Skin epidermis (tissue), 12 donors: ENCODE results near the gene NFKBIZ.
"Not testable (repeated sequence)": the region's sequence is repeated elsewhere in the genome, so short reads cannot be mapped to it uniquely, and the experiment has no call there.

Experiments
- H3K27ac ChIP-seq, 21 experiments: fragments of 200-600 bp; sonication (generic) in 11 of 21; one replicate each; pipeline ENCODE4 v1.5.0; 2020; ENCODE audit warnings: mild to moderate bottlenecking in 3 of 21, inconsistent platforms in 2 of 21, moderate library complexity in 2 of 21
- H3K4me3 ChIP-seq, 7 experiments: fragments of 200-600 bp; sonication (generic) in 2 of 7; one replicate each; pipeline ENCODE4 v1.5.0; 2020; ENCODE audit warnings: inconsistent platforms in 2 of 7, mild to moderate bottlenecking in 2 of 7, moderate library complexity in 1 of 7

NFKBIZ gene

DNA sequence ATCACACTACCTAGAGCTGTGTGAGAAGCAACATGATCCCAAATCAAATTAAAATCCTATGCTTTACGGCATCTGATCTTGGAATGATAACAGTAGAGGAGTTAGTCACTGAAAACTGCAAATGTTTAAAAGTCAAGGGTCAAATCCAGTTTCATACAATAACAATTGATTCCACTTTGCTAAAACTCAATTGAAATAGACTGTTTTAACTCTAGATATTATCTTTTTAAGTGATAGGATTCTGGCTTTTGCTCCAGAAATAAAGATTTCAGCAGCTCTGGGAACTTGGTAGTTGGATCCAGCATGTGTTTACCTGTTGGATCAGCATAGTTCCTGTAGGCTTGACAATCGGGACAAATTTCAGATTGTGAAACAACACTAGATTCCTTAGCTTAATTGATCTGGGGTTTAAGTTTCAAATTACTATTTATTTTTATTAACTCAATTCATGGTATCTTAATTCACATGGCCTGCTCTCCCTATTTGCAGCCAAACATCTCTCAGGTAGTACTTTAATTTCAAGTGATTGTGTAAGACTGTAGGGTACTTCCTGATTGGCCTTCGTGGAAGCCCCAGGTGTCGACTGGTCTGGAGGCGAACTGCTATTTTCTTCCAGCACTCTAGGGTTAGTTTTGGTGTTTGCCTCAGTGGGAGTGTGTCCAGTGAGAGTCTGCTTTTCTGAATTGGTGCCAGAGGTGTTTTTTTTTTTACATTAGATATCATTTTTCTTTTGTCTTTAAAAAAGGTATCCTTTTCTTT is 16.6 kb downstream of the NFKBIZ start:
- H3K27ac ChIP-seq = peak overlapping the region in 2 of 21 experiments; percentile 2 to 22

DNA sequence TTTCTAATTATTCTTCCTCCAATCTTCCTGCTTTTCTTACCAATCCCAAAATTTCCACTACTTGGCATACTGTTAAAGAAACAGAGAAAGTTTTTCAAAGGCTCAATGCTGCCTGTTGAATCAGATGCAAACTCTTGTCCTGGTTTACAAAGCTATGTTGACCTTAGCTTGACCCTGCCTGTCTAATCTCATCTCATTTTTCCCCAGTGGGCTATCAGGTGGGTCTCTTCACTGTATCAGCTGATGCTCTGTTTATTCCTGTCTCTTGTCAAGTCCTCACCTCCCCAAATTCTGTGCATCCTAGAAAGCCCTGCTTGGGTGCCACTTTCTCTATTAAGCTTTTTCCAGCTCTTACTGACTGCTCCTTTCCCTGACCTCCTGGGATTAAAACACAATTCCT is 18.2 kb downstream of the NFKBIZ start:
- H3K4me3 ChIP-seq = no peak overlapping the region
- peak overlapping the region in 2 of 21 experiments; percentile 3 to 53 for H3K27ac ChIP-seq

More for the DNA sequence above, 16.6 kb downstream of the NFKBIZ start:
- H3K4me3 ChIP-seq = no peak overlapping the region

DNA sequence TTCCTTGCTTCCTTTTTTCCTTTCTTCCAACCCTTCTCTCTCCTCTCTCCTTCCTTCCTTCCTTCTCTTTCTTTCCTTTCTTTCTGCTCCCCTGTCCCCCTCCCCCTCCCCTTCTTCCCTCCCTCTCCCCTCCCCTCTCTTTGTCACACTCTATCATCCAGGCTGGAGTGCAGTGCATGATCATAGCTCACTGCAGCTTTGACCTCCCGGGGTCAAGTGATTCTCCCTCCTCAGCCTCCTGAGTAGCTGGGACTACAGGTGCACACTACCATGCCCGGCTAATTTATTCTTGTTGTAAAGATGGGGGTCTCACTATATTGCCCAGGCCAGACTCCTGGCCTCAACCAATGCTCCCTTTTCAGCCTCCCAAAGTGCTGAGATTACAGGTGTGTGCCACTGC is 18.7 kb downstream of the NFKBIZ start:
- H3K4me3 ChIP-seq = no peak overlapping the region
- H3K27ac ChIP-seq = peak overlapping the region in 6 of 21 experiments; percentile 3 to 55 (median 32)

DNA sequence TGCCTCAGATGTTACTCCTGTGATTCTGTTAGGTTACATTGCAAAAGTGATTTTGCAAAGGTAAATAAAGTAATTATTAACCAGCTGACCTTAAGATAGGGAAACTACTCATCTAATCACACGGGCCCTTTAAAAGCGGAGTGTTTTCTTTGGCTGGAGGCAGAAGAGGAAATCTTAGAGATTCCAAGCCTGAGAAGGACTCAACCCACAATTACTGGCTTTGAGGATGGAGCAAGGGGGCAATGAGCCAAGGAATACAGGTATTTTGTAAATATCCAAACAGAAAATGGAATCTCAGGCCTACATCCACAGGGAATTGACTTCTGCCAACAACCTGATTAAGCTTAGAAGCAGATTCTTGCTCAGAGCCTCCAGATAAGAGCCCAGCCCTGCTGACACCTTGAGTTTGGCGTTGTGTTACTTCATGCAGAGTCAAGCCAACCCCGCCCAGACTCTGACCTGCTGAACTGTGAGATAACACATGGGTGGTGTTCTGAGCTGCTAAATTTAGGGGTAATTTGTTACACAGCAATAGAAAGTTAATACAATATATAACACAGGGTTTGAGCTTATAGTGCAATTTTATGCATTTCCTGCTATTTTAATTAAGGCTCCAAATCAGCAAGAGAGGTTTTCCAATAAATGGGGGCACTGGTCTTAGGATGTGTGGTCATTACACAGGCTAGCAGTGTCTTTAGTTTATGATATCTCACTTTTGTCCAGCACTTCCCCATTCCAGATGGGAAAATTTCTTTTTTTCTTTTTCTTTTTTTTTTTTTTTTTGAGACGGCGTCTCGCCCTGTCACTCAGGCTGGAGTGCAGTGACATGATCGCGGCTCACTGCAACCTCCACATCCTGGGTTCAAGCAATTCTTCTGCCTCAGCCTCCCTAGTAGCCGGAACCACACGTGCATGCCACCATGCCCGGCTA is 19.5 kb downstream of the NFKBIZ start:
- H3K4me3 ChIP-seq = no peak overlapping the region
- peak overlapping the region in 5 of 21 experiments; percentile 9 to 55 (median 53) for H3K27ac ChIP-seq

DNA sequence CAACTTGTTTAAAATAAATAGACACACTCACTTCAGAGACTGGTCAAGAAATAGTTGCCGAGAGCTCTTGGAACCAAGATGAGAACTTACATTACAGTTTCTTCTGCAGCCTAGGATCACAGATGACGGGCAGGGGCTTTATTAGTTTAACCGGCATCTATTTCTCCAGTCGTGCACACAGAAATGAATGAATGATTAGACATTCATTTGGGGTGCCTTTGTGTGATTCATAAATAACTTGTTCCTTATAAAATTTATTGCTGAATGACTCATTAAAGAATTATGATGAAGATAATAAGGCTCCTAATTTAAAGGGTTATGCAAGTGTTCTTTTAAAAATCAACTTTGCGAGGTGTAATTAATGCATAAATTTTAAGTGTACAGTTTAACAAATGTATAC is 20.8 kb downstream of the NFKBIZ start:
- Histone ChIP-seq H3K27ac (peak overlapping the region in 2 of 21 experiments; percentile 33 to 50), H3K4me3 (no peak overlapping the region)

DNA sequence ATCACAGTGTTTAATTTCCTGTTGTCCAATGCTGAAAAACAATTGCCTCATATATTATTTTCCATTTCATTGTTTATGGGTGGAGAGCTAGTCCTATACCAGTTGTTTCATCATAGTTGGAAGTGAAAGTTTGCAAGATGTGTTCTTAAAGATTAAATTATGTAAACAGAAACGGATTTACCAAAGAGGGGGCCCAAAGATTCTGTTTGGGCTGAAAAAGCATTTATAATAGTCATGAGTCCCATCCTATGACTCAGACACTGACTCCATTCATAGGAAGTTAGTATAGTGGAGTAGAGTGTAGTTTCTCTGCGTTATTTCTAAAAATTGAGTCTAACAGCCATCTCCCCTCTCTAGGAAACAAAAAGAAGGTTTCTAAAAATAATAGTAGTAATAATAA is 24.3 kb downstream of the NFKBIZ start:
- Histone ChIP-seq H3K27ac (no peak overlapping the region), H3K4me3 (no peak overlapping the region)

DNA sequence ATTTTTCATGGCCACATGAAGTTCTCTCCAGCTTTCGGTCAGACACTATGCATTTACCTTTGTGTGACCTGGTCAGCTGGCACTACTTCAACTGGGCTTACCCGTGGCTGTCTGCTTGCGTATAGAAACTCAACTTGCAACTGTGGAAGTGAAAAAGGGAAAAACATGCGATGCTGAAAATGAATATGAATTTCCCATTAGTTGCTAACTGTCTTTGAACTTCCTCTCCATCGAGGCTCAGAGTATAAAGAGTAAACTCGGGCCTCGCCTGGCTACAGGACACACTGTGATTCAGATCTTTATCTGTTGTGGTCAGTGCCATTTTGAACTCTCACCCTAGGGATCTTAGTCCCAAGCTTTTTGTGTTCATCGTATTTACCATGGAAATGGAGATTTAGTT is 26.8 kb downstream of the NFKBIZ start:
- Histone ChIP-seq H3K27ac (no peak overlapping the region), H3K4me3 (no peak overlapping the region)

DNA sequence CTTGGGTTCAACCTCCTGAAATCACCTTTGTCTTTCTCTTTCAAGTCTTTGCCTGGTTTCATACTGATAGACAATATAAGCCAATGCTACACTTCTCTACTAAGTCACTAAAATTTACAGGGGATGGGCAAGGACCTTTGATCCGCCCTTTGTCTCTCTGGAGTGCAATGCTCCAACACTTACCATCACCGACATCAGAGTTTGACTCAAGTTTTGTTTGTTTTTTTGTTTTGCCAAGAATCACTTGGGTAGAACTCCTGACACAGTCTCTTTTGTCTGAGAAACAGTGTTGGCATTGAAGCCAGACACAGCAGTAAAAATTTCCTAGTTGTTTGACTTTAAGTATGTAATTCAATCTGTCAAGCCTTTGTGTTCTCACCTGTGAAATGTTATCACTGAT is 29.3 kb downstream of the NFKBIZ start:
- H3K27ac ChIP-seq = peak overlapping the region in 6 of 21 experiments; percentile 6 to 30 (median 20)
- no peak overlapping the region for H3K4me3 ChIP-seq

DNA sequence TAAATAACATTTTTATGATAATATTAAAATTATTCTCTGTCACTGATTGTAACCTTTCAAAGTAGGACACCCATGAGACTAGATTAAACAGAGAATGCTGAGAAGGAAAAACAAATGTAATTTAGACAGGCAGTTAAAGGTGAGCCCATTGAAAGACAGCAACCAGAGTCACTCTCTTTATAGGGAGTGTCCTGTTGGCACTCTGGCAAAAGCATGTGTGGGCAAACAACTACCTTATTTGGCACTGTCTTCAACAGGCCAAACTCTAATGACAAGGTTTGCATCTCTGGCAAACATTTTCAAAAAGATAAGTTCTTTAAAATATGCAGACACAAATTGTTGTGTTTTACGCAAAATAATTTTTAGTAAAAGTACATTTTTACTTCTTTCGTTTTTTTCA is 29.8 kb downstream of the NFKBIZ start:
- no peak overlapping the region for H3K4me3 ChIP-seq
- peak overlapping the region in 3 of 21 experiments; percentile 25 to 31 (median 26) for H3K27ac ChIP-seq

DNA sequence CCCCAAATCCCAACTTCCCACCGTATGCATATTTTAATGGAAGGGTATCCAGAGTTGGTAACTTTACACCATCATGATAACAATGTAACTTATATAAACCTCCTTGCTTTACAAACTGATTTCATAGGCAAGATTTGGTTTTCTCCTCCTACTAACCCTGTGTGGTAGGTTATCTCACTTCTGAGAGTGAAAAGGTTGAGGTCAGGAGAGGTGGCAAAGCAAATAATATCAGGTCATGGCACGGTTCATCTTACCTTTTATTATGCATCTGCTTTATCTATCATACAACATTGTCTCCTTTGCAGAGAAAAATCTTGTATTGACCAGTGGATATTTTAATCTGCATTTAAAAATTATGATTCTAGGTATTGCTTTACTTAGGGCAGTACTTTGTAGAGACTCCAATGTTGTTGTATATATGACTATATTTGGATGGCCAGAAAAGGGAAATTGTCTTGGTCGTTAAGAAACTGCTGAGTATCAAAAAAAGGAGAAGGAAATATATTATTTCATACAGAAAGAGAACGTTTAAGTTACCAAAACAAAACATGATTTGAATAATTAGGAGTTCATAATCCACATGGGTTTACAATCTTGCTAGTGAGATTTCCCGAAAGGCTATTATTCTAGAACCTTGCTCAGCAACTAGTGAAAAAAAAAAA is 30.4 kb downstream of the NFKBIZ start:
- Histone ChIP-seq H3K27ac (peak overlapping the region in 1 of 21 experiments; percentile 31), H3K4me3 (no peak overlapping the region)

DNA sequence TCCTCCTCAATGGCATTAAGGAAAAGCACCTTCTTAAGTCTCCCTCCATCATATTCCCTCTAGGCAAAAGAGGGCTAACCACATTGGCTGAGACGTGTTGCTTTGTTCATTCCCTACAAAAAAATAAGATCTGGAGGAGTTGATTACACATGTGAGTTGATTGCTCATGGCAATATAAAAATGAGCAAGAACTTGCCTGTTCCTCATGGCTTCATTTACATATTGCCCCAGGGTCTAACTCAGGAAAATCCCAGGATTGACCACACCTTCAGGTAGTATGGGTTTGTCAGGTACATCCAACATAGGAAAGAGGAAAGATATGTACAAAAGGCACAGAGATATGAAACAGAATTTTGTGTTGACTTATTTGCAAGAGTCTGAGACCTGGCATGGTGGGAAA is 35.5 kb downstream of the NFKBIZ start:
- Histone ChIP-seq H3K4me3 (no peak overlapping the region), H3K27ac (peak overlapping the region in 2 of 21 experiments; percentile 22 to 57)

DNA sequence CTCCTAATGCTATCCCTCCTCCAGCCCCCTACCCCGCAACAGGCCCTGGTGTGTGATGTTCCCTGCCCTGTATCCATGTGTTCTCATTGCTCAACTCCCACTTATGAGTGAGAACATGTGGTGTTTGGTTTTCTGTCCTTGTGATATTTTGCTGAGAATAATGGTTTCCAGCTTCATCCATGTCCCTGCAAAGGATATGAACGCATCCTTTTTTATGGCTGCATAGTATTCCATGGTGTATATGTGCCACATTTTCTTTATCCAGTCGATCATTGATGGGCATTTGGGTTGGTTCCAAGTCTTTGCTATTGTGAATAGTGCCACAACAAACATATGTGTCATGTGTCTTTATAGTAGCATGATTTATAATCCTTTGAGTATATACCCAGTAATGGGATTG is 36.3 kb downstream of the NFKBIZ start:
- H3K27ac ChIP-seq = peak overlapping the region in 1 of 21 experiments; percentile 22
- H3K4me3 ChIP-seq = not testable (repeated sequence)

DNA sequence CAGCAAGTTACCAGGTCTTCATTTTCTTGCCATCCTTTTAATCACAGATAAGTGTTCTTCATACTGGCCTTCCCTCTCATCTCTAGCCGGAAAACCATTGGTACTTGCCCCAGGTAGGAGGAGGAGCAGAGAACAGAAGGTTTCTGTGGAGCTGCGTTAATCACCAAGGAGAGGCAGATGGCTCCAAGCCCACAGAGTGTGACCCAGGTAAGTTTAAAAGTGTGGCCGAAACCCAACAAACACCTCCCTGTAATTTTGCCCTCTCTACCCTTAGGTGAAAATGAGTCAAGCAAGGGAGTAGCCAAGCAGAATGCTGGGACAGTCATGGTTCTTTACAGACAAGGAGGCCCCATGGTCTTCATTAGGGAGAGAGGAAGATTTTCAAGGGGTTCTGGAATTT is 37.3 kb downstream of the NFKBIZ start:
- Histone ChIP-seq H3K4me3 (no peak overlapping the region), H3K27ac (peak overlapping the region in 1 of 21 experiments; percentile 14)

DNA sequence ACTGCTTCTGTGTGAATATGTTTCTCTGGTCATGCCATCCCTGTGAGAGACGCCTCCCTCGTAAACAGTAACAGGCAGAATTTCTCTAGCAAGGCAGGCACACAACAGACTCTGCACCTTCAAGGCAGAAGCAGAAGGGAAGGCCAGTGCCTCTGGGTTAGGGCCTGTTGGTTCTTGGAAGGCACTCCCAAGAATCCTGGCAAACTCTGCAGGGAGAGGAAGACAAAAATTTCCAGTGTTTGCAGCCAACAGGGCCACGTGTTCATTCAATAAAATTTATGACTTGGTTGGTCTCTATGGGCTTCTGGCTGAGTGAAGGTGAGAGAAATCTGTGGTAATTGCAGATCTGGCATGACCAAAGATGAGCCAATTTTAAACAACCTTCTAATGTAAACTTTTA is 39.3 kb downstream of the NFKBIZ start:
- no peak overlapping the region for H3K4me3 ChIP-seq
- H3K27ac ChIP-seq = peak overlapping the region in 13 of 21 experiments; percentile 8 to 82 (median 39)

DNA sequence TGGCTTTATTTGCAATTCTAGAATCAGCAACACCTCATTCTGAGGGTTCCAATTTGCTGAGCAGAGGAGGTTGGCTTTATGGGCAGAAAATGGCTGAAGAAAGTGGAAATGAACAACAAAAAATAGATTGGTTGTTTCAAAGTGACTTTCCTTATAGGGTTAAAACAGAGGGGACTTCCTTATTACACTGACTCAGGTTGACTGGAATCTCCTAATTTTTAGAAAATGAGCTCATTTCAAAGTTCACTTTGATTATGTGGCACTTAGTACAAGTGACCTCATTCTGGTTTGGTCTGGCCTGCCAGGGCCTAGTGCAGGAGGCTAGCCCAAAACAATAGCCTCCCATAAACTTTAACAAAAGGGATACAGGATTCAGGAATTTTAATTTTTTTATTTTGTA is 41.4 kb downstream of the NFKBIZ start:
- Histone ChIP-seq H3K4me3 (no peak overlapping the region), H3K27ac (no peak overlapping the region)

DNA sequence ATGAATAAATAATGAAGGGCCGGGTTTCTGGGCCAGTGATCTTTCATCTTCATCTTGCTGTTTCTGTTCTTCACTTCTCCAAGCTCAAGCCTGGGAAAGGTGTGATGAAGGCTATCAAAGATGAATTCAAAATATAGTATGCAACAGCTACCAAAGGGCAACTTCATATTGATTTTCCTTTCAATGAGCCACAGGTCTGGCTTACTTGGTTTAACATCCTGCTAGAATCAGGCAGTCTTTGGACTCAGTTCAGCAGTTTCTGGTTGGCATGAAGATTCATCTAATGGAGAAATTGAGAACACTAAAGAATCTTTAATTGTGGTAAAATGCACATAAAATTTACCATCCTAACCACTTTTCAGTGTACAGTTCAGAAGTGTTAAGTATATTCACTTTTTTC is 43.3 kb downstream of the NFKBIZ start:
- Histone ChIP-seq H3K27ac (no peak overlapping the region), H3K4me3 (no peak overlapping the region)

DNA sequence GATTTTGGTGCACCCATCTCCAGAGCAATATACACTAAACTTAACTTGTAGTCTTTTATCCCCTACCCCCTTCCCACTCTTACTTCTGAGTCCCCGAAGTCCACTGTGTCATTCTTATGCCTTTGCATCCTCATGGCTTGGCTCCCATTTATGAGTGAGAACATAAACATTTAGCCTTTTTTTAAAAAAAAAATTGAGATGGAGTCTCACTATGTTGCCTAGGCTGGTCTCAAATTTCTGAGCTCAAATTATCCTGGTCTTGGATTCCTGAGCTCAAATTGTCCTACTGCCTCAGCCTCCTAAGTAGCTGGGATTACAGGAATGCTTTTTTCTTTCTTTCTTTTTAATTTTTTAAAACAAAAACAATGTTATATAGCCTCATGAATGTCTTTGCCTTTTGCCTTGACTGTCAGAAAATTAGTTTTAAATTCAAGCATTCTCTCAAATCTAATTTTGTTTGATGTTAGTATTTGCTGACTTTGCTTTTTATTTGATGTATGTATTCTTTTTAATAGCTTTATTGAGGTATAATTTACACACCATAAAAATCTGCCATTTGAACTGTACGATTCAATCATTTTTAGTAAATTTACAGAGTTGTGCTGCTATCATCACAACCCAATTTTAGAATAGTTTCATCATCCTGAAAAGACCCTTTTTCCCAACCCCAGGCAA is 46.9 kb downstream of the NFKBIZ start:
- H3K4me3 ChIP-seq = no peak overlapping the region
- no peak overlapping the region for H3K27ac ChIP-seq

DNA sequence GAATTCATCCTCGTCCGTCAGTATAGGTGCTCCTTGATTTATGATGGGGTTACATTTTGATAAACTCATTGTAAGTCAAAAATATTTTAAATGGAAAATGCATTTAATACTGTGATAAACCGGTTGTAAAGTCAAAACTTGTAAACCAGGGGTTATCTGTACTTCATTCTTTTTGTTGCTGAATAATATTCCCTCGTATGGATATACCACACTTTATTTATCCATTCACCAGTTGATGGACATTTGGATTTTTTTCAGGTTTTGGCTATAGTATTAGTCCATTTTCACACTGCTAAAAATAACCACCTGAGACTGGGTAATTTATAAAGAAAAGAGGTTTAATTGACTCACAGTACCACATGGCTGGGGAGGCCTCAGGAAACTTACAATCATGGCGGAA is 47.7 kb downstream of the NFKBIZ start:
- H3K27ac ChIP-seq = no peak overlapping the region

DNA sequence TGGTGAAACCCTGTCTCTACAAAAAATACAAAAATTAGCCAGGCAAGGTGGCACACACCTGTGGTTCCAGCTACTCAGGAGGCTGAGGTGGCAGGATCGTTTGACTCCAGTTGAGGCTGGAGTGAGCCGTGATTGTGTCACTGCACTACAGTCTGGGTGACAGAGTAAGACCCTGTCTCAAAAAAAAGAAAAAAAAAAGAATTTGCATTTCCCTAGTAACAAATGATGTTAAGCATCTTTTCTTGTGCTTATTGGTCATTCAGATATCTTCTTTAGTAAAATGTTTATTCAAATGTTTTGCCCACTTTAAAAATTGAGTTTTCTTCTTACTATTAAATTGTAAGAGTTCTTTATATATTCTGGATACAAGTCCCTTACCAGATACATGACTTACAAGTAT is 48.7 kb downstream of the NFKBIZ start:
- Histone ChIP-seq H3K27ac (no peak overlapping the region), H3K4me3 (no peak overlapping the region)

More for the DNA sequence above, 47.7 kb downstream of the NFKBIZ start:
- H3K4me3 ChIP-seq = no peak overlapping the region

DNA sequence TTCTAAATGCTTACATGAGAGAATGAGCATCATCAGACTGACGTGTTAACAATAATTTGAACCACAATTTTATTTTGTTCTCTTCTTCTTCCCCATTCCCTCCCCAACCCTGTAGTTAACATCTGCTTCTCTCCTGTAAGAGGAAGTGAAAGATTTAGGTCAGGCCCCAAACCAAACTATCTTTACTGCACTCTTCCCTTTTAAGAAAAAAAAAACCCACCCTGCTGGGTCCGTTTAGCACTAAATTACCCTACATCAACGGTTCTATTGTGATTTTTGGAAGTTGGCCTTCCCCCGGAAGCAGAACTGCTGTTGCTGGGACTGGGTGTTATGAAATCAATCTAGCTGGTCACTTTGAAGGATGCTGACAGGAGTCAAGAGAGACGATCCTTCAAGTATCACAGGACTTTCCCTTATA is 49.4 kb downstream of the NFKBIZ start:
- no peak overlapping the region for H3K4me3 ChIP-seq
- H3K27ac ChIP-seq = no peak overlapping the region
